Skeletal muscle satellite cell (primary cell): ENCODE results near the gene KCNN3.

Source experiments
- H3K27me3 ChIP-seq: 2 replicates; pipeline ENCODE4 v1.7.0; 2013; ENCODE audit warnings: low read length; ENCODE audit not compliant: control insufficient read depth, insufficient read depth
- H3K36me3 ChIP-seq: 2 replicates; pipeline ENCODE4 v1.7.0; 2013; ENCODE audit warnings: mild to moderate bottlenecking, control low read depth, low read length; ENCODE audit not compliant: insufficient read depth
- H3K4me1 ChIP-seq: 2 replicates; pipeline ENCODE4 v1.7.0; 2013; ENCODE audit warnings: low read length; ENCODE audit not compliant: control insufficient read depth, insufficient read depth
- H3K4me2 ChIP-seq: 2 replicates; pipeline ENCODE4 v1.7.0; 2013; ENCODE audit warnings: mild to moderate bottlenecking, low read length
- H3K4me3 ChIP-seq: 2 replicates; pipeline ENCODE4 v1.7.0; 2013; ENCODE audit warnings: low read length
- H3K9ac ChIP-seq: 2 replicates; pipeline ENCODE4 v1.7.0; 2013; ENCODE audit warnings: mild to moderate bottlenecking, low read depth, low read length, moderate library complexity
- H3K9me3 ChIP-seq: replicated peaks from 2 replicates; pipeline ENCODE4 v1.7.0; 2013; ENCODE audit warnings: mild to moderate bottlenecking, control low read depth, low read length

KCNN3 gene

DNA sequence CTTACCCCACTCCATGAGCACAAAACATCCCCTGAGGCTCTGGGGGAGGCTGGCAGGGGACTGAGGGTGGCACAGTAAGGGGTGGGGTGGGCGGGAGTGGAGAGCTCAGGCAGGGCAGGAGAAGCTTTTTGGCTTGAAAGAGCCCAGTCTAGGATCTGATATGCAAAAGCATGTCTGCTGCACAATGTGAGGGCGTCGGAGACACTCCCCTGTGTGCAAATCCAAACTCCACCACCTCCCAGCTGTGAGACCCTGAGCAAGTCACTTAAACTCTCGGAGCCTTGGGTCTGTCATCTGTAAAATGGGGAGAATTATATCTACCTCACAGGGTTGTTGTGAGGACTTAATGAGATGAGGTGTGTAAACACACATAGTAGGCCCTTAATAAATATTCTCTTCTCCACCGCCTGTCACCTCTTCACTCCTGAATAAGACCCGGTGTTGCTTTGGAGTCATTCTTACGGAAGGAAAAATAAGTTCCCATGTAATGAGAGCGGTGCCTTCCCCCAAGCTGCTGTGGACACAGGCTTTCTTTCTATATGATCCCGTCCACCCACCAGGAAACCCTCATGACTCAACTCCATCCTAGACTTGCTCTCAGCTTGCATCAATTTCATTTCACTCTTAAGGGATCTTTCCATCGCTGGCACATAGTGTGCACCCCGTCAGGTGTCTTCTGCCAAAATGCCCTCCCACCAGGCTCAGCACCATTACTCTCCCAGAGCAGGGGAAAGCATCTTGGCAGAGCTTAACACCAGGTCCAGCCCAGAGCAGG, 12.5 kb downstream of the KCNN3 start:
- peaks cover 14% of the 10 kb centered on the region for H3K27me3 ChIP-seq
- H3K9me3 ChIP-seq, result no peaks in the 10 kb centered on the region
- H3K9ac ChIP-seq, result no peak overlapping the region
- H3K4me1 ChIP-seq, result peaks cover 25% of the 10 kb centered on the region
- H3K36me3 ChIP-seq, result no peaks in the 10 kb centered on the region
- H3K4me2 ChIP-seq, result no peak overlapping the region
- H3K4me3 ChIP-seq, result no peak overlapping the region

DNA sequence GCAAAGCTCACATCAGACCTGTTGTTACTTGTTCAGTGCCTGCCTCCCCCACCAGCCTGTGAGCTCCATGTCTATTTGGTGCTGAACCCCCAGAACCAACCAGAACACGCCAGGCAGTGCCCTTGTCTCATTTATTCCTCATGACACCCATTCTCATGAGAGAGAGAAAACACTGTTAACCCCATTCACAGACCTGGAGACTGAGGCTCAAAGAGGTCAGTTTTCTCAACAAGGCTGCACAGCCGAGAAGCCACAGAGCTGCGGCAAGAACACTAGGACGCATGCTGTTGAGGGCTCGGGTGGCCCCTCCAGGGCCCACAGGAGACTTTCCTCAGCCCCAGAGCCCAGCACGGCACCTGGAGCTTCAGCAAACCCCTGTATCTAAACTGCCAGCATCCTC, 13.1 kb downstream of the KCNN3 start:
- Histone ChIP-seq H3K4me2 (no peak overlapping the region), H3K4me1 (peaks cover 21% of the 10 kb centered on the region), H3K27me3 (peaks cover 13% of the 10 kb centered on the region), H3K4me3 (no peak overlapping the region), H3K36me3 (no peaks in the 10 kb centered on the region), H3K9me3 (no peaks in the 10 kb centered on the region), H3K9ac (no peak overlapping the region)

DNA sequence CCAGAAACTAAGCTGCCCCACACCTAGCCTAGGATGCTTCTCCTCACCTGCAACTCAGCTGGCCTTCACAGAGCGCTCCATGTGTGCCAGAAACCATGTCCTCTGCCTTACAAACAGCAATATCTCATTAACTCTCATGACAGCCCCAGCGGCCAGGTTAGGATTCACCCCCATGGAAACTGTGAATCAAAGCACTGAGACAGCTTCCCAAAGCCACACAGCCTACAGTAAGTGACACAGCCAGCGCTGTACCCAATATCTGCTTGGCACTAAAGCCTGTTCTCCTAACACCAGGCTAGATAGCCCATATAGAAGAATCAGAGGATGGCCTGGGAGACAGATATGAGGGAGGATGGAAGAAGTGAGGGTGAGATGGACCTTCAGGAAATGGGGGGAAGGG, 13.5 kb downstream of the KCNN3 start:
- H3K4me3 ChIP-seq, result no peak overlapping the region
- no peaks in the 10 kb centered on the region for H3K9me3 ChIP-seq
- no peak overlapping the region for H3K4me2 ChIP-seq
- peaks cover 16% of the 10 kb centered on the region for H3K4me1 ChIP-seq
- H3K36me3 ChIP-seq, result no peaks in the 10 kb centered on the region
- H3K9ac ChIP-seq, result no peak overlapping the region
- H3K27me3 ChIP-seq, result peaks cover 13% of the 10 kb centered on the region

DNA sequence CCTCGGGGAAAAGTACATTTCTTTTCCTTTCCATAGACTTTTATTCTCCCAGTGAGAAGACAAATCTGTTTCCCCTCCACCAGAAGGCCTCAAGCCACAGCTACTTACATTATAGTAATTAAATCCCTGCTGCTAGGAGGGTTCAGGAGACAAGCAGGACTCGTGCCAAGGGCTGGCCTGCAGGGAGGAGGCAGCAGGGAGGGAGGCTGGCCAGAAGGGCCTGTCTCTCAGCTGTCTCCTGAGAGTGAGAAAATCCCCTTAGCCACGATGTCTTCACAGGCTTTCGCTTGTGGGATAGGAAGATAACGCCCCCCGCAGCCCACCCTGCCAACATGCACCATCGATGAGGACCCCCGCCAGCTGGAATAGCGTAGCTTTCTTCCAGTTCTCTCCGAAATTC, 14.0 kb downstream of the KCNN3 start:
- Histone ChIP-seq H3K9ac (no peak overlapping the region), H3K4me2 (no peak overlapping the region), H3K4me3 (no peak overlapping the region), H3K9me3 (no peaks in the 10 kb centered on the region), H3K36me3 (no peaks in the 10 kb centered on the region), H3K27me3 (peaks cover 13% of the 10 kb centered on the region), H3K4me1 (peaks cover 12% of the 10 kb centered on the region)

DNA sequence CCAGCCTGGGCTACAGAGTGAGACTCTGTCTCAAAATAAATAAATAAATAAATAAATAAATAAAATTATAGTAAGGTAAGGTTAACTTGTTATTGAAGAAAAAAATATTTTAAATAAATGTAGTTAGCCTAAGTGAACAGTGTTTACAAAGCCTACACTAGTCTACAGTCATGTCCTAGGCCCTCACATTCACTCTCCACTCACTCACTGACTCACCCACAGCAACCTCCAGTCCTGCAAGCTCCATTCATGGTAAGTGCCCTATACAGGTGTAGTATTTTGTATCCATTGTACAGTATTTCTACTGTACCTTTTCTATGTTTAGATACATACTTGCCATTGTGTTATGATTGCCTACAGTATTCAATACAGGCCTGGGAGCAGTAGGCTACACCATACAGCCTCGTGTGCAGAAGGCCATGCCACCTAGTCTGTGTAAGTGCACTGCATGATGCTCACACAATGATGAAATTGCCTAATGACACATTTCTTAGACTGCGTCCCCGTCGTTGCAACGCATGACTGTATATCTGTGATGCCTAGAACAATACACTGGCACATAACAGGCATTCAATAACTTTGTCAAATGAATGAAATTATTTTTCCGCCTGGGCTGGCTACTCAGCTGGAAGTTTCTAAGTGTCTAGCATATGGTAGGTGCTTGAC, 14.8 kb downstream of the KCNN3 start:
- peaks cover 13% of the 10 kb centered on the region for H3K27me3 ChIP-seq

DNA sequence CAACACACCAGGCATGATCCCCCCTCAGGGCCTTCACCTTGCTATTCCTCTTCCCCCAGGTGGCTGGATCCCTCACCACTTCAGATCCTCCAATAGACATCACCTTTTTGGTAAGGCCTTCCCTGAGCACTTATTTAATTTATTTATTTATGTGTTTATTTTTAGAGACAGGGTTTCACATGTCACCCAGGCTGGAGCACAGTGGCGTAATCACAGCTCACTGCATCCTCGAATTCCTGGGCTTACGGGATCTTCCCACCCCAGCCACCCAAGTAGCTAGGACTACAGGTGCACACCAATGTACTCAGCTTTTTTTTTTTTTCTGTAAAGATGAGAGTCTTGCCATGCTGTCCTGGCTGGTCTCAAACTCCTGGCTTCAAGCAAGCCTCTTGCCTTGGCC, 17.2 kb downstream of the KCNN3 start:
- no peak overlapping the region for H3K4me2 ChIP-seq
- H3K9me3 ChIP-seq, result no peaks in the 10 kb centered on the region
- peaks cover 27% of the 10 kb centered on the region for H3K27me3 ChIP-seq
- H3K36me3 ChIP-seq, result no peaks in the 10 kb centered on the region
- no peak overlapping the region for H3K4me3 ChIP-seq
- no peak overlapping the region for H3K9ac ChIP-seq
- H3K4me1 ChIP-seq, result no peaks in the 10 kb centered on the region

More for the DNA sequence above, 14.8 kb downstream of the KCNN3 start:
- Histone ChIP-seq H3K4me3 (no peak overlapping the region), H3K4me1 (peaks cover 8% of the 10 kb centered on the region), H3K36me3 (no peaks in the 10 kb centered on the region), H3K4me2 (no peak overlapping the region), H3K9me3 (no peaks in the 10 kb centered on the region), H3K9ac (no peak overlapping the region)

DNA sequence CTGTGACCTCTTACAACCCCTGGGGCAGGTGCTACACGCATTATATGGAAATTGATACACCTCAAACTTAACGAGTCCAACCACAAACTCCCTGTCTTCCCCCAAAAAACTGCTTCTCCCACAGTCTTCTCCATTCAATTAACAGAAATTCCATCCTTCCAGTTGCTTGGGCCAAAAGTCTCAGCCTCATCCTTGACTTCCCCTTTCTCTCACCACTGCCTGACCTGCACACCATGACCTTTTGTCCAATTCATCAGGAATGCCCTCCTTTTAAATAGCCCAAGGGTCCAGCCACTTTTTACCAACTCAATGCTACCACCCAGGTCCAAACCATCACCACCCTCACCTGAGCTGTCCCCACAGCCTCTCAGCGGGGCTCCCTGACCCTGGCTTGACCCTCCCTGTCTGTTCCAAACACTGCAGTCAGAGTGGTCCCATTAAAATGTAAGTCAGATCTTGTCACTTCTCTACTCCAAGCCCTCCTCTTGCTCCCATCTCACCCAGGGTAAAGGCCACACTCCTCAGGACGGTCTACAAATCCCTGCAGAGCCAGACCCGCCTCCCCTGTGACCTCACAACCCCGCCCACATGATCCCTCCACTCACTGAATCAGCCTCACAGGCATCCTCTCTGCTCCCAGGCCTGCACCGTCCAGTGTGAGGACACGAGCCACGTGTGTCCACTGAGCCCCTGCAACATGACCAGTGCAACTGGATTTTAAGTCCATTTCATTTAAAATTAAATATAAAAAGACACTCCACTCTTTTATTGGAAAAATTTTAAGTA, 18.5 kb downstream of the KCNN3 start:
- H3K36me3 ChIP-seq, result no peaks in the 10 kb centered on the region
- H3K4me2 ChIP-seq, result no peak overlapping the region
- no peaks in the 10 kb centered on the region for H3K9me3 ChIP-seq
- H3K4me1 ChIP-seq, result no peaks in the 10 kb centered on the region
- H3K9ac ChIP-seq, result no peak overlapping the region
- H3K27me3 ChIP-seq, result peaks cover 37% of the 10 kb centered on the region
- no peak overlapping the region for H3K4me3 ChIP-seq

DNA sequence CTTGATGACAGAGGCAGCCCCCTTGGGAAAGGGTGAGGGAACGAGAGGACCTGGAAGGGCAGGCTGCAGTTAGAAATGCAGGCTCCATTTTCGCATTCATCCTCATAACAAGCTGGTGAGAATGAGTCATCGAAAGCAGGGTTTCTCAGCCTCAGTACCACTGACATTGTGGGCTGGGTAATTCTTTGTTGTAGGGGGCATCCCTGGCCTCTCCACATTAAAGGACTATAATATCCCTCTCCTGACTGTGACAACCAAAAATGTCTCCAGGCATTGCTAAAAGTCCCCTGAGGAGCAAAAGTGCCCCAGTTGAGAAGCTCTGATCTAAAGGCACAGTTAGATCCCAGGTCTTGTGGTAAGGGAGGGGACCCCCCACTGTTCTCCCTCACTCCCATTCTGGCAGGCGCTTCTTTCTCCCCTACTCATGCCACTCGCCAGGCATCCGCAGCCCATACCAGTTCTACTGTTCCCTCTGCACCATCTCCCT, 20.4 kb downstream of the KCNN3 start:
- Histone ChIP-seq H3K9ac (no peak overlapping the region), H3K27me3 (peaks cover 50% of the 10 kb centered on the region), H3K4me3 (no peak overlapping the region), H3K4me1 (no peaks in the 10 kb centered on the region), H3K36me3 (no peaks in the 10 kb centered on the region), H3K9me3 (no peaks in the 10 kb centered on the region), H3K4me2 (no peak overlapping the region)

DNA sequence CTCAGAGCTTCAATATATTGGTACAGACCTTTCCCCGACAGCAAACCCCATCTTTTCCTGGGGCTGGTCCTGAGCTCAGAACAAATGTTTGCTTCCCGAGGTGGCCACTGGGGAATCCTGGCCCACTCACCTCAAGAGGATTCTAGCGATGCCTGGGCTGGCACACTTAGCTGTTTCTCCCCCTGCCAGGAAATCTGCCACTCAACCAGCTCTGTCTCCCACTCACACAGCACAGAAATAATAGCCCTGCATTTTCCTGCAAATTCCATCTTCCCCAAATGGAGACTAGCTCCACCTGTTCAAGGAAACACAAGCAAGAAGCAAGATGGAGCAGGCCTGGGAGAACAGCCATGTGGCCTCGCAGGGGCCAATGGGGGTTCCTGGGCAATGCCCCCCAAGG, 21.1 kb downstream of the KCNN3 start:
- no peaks in the 10 kb centered on the region for H3K36me3 ChIP-seq
- H3K4me2 ChIP-seq, result no peak overlapping the region
- no peaks in the 10 kb centered on the region for H3K4me1 ChIP-seq
- peaks cover 50% of the 10 kb centered on the region for H3K27me3 ChIP-seq
- H3K4me3 ChIP-seq, result no peak overlapping the region
- no peaks in the 10 kb centered on the region for H3K9me3 ChIP-seq
- no peak overlapping the region for H3K9ac ChIP-seq

DNA sequence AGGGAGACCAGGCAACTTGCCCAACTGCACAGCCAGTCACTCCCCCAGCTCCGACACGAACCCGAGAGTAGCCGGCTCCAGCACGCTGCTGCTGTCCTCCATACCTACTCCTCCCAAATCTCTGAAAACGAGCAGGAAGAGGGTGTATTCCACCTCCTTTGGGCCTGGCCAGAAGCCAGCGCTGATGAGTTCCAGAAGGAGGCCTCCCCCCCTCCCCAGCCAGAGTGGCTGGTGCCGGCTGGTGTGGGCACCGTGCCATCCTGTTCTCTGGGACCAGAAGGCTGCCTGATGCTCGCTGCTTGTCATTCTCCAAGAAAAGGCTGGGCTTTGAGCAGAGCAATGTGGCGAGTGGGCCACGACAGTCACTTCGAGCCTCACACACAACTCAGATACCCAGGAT, 22.2 kb downstream of the KCNN3 start:
- H3K36me3 ChIP-seq, result no peaks in the 10 kb centered on the region
- no peaks in the 10 kb centered on the region for H3K4me1 ChIP-seq
- peaks cover 50% of the 10 kb centered on the region for H3K27me3 ChIP-seq
- H3K9me3 ChIP-seq, result no peaks in the 10 kb centered on the region
- H3K9ac ChIP-seq, result no peak overlapping the region
- no peak overlapping the region for H3K4me3 ChIP-seq
- H3K4me2 ChIP-seq, result no peak overlapping the region

DNA sequence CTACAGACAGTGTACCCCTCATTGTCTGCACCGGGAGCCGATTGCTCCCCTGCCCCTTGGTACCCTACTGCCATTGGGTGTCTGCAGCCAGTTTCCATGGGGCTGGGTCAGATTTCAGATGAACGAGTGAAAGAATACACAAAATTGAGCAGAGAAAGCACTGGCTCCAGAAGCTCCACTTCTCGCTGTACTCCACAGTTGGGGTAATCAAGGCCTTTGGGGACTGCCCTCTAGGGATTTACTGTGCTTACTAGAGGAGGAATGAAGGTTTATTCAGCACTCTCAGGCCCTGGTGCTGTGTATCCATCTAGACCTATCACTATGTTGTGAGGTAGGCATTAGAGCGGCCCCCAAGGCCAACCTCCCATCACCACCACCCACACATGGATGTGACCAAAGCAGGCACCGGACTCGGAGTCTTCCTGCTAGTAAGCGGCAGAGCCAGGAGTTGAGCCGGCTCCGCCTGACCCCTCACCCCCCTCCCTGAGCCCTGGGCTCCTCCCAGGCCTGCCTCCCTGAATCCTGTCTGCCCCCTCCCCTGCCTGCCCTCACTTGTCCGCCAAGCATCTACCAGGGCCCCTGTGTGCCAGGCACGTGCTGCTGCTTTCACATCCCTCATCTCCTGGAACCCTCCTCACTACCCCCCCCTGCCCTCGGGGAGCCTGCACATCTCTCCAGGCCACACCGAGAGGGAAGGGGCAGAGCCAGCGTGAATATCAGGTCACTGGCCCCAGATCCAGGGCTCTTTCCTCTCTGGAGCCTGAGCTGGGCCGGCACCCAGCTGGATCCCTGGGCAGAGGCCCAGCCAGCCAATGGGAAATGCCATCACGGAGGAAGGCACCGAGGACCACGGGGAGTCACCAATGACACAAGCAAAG, 23.3 kb downstream of the KCNN3 start:
- Histone ChIP-seq H3K4me2 (no peak overlapping the region), H3K4me1 (no peaks in the 10 kb centered on the region), H3K4me3 (no peak overlapping the region)

More for the DNA sequence above, 23.3 kb downstream of the KCNN3 start:
- Histone ChIP-seq H3K9me3 (no peaks in the 10 kb centered on the region), H3K27me3 (peaks cover 50% of the 10 kb centered on the region), H3K9ac (no peak overlapping the region), H3K36me3 (no peaks in the 10 kb centered on the region)
